ENCODE results near the gene VPS36. TPM values are rescaled to one million over a fixed set of nuclear protein-coding genes. Genes with fewer than 3 reads are reported as not detected.

The VPS36 gene
- total RNA-seq = 12.2 and 26.7 TPM in 2 replicates

GRCh38 chr13:52450012-52450792, at the start of gene VPS36:
Gene VPS36 (minus strand): TSS chr13:52450634. CDS start chr13:52450594, 40 bp downstream.

DNA sequence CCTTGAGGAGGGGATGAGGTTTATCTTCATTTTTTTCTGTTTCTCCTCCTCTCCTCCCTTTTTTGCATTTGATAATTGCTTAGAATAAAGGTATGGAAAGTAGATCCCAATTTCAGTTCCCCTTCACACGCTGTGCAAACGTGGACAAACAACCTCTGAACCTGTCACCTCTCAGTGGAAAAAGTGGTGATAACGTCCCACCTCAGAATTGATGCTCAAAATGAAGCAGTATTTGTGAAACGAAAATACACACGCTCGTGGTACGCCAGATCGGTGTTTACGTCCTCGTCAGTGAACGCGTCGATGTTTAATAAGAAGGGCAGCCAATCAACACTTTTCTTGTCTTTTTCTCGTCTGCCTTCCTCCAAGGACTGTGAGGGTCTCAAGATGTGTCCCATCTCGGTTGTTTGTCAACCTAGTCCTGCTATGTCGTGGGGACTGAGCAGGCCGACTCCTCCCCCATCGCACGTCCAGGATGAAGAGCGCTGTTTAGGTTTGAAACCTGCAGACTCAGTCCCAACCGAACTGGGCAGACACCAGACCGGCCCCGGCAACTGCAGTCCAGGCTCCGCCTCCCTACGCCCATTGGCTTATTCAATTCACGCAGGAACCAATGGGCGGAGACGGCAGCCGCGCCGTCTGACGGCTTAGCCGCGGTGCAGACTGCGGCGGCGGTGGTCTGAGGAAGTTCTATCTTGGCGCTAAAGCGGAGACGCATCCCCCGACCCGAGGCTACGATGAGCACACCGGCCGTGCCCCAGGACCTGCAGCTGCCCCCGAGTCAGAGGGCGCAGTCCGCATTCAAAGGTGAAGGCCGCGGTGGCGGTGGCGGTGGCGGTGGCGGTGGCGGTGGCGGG, 4.6 kb upstream of the VPS36 start, which contains the start of gene CKAP2:
TSS of gene CKAP2 (plus strand) at position 659 of the 857 bp plus-strand sequence. CDS start at position 738, 79 bp downstream.

DNA sequence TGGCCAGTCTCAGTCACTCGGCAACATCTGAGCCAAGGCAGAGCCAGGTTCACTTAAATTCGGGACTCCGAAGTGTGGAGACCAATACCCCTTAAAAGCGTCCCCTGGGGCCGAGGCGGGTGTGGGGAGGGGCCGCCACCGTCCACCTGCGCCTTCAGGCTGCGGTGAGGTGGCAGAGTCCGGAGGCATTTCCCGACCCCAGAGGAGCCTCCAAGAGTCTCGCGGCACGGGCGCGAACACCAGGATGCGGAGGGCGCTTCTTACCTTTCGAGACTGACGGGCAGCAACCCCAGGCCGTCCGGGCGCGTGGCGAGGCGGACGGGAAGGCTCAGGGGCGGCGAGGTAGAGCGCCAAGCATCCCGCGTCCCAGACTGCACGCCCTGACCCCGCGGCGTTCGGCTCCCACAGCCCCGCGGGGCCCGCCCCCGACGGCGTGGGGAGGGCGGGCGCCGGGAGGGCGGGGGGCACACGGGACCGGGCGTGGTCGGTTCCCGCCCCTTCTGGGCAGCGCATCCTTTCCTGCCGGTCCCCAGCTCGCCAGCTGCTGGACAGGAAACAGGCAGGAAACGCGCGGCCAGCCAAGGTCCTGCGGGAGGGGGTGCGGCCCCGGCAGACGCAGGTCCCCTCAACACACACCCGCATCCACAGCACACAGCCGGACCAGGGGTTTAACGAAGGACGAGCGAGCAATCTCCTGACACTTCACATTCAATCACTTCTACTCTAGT, 44.5 kb downstream of the VPS36 start, which contains the start of gene THSD1:
TSS of gene THSD1 (minus strand) at position 406 of the 728 bp plus-strand sequence. CDS start 3,572 bp downstream, outside the sequence.

Other genes with a start within 250 kb of the VPS36 start
- 8.6 and 10.8 TPM in 2 replicates for gene THSD1, start 44.5 kb downstream of the VPS36 start, total RNA-seq
- 12.0 and 52.3 TPM in 2 replicates for gene CKAP2, start 4.8 kb upstream of the VPS36 start, total RNA-seq
- 1.1 and 2.7 TPM in 2 replicates for gene HNRNPA1L2, start 191.8 kb upstream of the VPS36 start, total RNA-seq
- gene SUGT1, start 202.2 kb upstream of the VPS36 start, total RNA-seq = 23.3 and 44.2 TPM in 2 replicates